GM18907 (cell line): ENCODE data around the gene AQP2.

Experiments used
- ATAC-seq: cut with Tn5 transposase; IDR thresholded peaks from one replicate; pipeline ENCODE4 v1.9.1; 2021; ENCODE audit warnings: mild to moderate bottlenecking, moderate library complexity; ENCODE audit not compliant: unreplicated experiment

Gene AQP2, protein sequence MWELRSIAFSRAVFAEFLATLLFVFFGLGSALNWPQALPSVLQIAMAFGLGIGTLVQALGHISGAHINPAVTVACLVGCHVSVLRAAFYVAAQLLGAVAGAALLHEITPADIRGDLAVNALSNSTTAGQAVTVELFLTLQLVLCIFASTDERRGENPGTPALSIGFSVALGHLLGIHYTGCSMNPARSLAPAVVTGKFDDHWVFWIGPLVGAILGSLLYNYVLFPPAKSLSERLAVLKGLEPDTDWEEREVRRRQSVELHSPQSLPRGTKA

DNA sequence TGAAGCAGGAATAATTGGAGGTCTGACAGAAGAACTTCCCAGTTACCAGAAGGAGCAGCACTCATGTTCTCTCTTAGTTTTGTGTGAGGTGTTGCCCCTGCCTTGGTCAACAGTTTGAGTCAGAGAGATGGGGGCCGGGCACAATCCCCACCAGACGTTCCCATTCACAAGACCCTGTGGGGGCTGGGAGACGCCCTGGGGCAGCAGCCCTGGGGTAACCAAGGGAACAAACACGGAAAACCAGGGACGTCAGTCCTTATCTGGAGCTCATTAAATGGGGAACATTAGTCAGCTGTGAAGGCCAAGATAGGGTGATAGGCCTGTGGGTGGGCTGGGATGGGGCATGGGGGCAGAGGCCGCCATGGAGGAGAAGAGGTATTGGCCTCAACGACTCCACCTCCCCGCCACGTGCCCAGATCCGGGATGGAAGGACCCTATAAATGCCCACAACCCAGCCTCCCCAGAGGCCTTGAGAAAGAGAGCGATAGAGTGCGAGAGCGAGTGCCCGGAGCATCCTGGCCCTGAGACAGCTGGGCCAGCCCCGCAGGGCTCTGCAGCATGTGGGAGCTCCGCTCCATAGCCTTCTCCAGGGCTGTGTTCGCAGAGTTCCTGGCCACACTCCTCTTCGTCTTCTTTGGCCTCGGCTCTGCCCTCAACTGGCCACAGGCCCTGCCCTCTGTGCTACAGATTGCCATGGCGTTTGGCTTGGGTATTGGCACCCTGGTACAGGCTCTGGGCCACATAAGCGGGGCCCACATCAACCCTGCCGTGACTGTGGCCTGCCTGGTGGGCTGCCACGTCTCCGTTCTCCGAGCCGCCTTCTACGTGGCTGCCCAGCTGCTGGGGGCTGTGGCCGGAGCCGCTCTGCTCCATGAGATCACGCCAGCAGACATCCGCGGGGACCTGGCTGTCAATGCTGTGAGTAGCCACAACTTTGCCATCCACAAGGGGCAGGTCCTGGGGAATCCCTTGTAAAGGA lies at the start of gene AQP2:
AQP2 (plus strand) TSS at position 465 of the 979 bp plus-strand sequence; CDS start at position 559, 94 bp downstream.
- no peak for ATAC-seq

DNA sequence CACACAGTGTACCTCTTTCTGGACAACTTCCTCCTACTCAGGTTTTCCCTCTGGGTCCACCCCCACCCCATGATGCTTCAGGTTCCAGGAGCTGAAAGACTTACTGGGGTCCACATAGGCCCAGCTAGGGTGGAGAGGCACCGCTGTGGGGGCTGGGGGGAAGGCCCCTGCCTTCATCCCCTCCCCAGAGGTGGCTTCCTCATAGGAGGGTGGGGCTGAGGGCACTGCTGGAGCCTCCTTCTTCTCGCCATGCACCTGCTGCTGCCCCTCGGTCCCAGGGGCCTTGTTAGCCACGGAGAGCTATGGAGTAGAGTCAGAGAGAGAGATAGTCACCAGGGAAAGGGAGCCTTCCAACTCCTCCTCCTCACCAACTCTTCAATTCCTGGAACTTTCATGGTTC lies 49.5 kb upstream of the AQP2 start:
- ATAC-seq = no peak

DNA sequence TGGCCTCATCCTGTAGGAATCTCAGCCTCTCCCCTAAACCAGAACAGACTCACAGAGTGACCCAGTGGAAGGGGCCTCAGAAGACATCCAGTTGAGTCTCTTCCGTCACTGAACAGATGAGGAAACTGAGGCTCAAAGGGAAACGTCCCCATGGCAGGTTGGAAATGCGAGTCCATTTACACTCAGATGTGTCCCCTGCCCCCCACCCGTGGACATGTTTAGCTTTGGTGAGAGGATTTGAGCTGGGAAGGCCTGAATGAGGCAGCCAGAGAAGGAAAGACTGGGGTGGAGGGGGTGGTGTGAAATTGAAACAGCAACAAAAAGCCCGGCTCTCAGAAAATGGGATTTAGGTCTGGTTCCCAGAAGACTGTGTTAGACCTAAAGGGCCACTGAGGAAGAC lies 48.6 kb upstream of the AQP2 start:
- no peak for ATAC-seq

DNA sequence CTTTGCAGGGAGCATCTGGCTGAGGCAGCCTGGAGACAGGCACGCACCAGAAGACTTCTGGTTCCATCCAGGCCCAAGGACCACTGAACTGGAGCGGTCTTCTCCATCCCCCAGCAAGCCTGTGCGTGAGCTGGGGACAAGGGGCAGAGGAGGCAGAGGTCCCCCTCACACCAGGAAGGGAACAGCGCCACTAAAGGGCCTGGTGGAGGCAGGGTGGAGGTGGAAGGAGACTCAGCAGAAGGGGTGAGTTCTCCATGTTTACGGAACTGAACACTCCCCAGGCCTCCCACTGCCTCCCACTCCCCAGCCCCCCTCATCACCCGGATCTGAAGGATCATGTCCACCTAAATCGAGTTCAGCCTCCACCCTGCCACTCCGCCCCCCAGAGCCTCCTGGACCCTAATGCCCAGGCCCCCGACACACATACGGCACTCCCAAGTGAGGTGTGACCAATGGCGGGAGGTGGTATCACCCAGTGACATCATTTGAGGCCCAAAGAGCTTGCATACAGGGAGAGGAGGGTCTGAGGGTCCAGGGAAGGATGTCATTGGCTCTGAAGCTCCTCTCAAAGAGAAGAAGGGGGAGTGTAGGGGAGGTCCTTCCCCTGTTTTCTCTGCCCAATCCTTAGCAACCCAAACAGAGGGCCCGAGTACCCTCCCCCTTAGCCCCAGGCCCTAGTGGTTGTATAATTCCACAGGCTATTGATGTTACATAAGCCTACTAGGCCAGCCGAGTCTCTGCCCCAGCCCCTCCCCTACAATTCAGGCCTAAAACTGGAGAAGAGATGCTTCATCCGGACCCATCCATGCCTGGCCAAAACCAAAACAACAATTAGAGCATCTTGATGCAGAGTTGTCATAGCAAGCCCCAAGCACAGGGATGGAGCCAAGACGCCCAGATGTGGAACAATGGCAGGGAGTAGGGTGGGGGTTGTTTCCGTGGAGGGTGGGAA lies 47.9 kb upstream of the AQP2 start:
- ATAC-seq = no peak

DNA sequence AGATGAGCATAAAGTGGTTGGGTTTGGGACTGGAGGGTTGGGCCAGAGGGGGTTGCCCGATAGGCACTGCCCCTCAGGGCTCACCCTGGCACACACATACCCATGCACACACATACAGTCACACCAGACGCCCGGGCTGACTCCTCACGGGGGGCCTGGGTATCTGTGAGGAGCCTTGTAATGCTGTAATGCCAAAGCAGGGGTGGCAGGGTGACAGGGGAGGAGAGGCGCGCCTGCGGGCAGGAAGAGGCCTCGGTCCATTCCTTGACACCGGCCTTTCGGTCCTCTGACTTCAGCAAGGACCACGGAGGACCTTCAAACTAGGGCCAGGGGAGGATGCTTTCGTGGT lies 47.2 kb upstream of the AQP2 start:
- no peak for ATAC-seq

DNA sequence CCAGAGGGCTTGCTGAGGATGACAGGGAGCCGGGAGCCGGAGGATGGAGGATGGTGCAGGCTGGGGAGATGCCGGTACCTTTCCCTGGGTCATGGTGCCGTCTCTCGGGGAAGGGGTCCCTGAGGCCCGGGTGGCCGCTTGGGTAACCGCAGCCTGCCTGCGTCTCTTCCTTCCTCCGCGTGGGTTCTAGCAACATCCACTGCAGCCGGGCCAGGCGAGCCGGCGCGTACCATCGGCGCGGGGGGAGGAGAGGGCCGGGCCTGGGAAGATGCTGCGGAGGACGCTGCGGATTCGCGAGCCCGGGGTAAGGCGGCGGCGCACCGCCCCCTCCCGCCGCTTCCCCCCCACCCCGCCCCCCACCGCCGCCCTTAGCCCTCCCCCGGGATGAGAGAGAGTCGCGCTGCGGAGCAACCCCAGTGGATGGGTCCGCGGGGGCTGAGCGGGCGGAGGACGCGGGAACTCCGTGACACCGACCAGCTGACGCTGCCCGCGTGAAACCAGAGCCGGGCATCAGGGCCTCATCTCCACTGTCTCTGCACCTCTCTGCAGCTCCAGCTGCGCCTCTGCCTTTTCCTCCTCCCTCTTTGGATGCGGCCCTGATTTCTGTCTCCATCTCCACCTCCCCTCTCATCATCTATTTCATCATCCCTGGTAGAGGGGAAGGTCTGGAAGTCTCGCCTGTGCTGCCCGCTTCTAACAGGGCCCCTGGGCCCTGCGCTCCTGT lies 46.7 kb upstream of the AQP2 start, which contains the start of gene FAIM2:
FAIM2 (minus strand) TSS at position 201 of the 724 bp plus-strand sequence; CDS start at position 93, 108 bp downstream.
- ATAC-seq = no peak

DNA sequence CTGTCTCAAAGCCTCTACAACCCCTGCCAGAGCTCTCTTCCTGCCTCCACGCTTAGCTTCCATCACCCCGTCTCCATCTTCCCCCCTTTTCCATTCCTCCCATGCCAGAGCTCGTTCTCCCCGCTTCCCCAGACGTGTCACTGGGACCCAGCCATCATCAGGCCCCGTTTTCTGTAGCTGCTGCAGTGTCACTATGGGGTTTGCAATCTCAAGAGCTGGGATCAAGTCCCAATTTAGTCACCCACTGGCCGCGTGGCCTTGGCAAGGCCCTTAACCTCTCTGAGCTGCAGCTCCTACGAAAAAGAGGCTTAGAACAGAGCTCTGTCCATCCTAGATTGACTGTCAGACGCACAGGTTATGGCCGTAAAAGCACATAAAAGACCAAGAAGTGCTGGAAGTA lies 45.9 kb upstream of the AQP2 start:
- no peak for ATAC-seq

DNA sequence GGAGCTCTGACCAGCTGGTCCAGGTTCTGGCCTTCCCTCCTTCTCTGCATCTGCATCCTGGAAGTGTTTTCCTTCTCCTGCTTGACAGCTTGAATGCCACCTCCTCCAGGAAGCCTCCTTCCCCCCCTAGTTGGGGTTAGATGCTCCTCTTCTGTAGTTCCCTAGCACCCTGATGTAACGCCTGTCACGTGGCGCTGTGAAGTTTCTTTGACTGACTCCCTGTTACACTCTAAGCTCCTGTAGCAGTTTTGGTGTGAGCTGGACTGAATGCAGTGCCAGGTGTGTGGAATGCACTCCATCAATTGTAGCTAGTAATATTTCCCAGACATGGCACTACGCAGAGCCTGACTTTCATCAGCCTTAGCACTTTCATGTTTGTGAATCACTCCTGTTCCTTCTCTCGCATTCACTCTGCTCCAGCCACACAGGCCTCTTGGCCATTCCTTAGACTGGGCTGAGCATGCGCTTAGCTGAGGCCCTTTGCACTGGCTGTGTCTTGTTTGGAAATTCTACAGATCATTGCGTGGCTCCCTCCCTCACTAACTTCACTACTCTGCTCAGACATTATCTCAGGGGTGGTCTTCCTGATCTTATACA lies 44.7 kb upstream of the AQP2 start:
- no peak for ATAC-seq

DNA sequence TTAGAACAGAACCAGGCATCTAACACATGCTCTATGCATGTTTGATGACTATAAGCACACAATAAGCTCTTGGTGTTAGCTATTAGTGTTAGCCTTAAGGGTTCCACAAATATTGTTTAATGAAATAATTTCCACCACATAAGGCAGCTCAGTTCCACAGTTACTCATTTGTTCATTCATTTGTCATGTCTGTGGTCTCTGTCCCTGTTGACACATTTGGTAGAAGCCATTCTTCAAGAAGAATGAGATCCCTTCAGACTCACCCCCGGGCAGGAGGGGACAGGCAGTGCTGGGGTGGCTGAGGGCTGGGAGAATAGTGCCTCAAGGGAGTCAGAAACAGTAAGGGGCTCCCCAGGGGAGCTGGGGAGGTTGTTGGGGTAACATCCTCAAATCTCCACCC lies 43.2 kb upstream of the AQP2 start:
- no peak for ATAC-seq

DNA sequence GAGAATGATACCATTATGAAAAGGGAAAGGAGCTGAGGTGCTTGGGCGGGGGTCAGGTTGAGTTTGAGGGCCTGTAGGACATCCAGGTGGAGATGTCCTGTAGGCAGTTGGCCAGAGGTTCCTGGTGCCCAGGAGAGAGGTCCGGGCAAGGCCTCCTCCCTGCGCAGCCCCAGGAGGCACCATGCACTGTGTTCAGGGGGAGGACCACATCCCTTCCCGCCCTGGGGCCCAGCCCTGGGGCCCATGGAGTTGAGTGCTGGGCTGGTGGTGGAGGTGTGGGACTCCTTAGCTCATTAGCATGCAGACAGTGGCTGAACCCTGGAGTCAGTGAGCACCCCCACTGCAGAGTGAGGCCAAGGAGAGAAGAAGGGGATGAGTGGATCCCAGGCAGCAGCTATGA lies 41.2 kb upstream of the AQP2 start:
- ATAC-seq = no peak

DNA sequence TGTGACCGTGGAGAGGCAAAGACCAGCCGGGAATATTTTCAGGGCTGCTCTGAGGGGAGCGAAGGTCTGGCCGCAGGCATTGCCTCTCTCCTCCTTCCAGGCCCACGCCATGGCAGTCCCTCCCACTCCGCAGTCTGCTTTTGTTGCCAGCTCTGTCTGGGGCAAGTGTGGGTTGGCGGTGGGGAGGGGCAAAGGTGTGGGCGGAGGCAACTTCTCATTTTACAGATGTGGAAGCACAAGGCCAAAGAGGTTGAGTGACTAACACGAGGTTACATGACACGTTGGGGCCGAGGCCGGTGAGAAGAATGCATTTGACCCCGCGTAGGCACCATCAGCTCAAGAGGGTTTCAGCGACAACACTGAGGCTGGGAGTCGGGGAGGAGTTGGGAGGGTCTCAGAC lies 40.7 kb upstream of the AQP2 start:
- ATAC-seq = no peak

DNA sequence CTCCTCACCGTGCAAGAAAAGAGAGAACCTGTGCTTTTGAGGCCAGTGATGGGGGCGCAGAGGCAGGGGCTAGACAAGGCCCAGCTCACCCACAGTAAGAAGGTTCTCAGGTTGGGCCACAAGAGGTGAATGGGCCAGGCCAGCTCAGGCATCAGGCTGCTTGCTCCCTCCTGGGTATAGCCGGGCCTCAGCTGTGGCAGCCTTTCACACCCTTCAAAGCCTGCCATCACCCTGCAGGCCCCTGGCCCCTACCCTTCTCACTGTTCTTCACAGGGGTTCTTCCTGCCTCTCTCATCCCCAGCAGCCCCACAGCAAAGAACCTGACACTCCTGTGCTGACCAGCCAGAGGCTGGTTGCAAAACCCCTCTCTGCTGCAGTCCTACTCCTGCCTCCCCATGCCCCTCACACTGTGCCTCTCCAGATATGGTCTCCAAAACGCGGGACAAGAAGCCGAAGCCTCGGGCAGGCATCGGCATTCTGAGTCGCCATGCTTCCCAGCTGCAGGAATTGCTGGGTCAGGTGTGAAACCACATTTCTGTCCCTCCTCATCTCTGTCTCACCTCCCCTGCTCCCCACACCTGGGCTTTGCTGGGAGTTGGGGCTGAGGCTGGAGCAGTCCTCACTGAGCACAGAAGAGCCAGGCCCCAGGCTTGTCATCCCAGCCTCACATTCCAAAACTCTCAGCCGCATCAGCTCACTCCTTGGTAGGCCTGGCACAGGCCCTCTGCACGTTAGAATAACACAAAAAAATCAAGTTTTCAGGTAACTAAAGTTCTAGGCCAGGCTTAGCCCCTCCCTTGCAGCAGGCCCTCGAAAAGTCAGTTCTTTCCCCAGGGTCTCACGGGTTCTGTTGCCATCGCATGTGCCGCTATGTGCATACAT lies 40.0 kb upstream of the AQP2 start:
- ATAC-seq = no peak

DNA sequence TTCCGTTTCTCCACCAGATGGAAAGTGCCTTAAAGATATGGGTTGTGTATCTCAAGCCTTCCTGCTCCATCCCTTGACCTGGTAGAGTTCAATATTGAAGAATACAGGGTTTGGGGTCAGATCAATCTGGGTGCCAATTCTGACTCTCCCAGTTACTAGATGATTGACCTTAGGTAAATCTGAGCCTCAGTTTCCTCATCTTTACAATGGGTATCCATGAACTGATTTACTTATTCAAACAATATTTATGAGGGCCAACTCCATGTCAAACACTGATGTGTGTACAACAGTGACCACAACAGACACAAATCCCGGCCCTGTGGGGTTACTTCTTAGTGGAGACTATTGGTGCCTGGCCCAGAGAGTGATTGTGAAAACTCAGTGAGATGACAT lies 39.3 kb upstream of the AQP2 start:
- ATAC-seq = no peak

DNA sequence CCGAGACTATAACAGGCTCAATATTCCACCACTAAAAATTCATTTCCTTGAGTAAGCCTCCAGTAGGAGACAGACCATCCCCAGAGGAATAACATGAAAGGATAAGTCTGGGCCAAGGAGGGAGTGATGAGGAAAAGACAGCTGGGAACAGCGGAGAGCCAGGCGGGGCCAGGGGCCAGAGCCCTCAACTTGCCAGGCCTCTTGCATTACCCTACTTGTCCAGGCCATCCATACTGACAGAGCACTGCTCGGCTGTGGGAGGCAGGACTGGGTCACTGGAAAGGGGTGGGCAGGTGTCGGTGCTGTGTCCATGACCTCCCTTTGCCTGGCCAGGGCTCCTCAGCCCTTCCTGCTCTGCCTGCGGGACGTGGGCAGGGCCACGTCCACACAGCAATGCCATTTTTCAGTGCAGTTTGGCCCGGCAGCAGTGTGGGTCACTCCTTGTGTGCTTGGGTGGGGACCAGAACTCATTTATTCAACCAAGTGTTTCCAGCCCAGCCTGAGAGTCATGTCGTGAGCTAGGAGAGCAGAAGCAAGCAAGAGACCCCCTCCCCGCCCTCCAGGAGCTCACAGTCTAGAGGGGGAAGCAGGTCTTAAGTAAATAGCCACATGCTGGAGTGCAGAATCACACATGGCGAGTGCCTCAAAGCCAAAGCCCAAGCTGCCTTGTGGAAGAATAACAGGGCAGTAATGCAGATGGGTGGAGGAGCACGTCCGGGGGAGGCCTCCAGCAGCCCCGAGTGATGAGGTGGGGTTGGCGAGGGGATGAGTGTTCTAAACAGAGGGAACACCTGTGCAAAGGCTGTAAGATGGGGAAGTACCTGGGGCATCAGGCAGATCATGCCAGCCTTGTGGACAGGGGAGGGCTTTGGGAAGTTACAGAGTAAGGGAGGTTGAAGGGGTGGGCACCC lies 37.9 kb upstream of the AQP2 start:
- ATAC-seq = no peak

DNA sequence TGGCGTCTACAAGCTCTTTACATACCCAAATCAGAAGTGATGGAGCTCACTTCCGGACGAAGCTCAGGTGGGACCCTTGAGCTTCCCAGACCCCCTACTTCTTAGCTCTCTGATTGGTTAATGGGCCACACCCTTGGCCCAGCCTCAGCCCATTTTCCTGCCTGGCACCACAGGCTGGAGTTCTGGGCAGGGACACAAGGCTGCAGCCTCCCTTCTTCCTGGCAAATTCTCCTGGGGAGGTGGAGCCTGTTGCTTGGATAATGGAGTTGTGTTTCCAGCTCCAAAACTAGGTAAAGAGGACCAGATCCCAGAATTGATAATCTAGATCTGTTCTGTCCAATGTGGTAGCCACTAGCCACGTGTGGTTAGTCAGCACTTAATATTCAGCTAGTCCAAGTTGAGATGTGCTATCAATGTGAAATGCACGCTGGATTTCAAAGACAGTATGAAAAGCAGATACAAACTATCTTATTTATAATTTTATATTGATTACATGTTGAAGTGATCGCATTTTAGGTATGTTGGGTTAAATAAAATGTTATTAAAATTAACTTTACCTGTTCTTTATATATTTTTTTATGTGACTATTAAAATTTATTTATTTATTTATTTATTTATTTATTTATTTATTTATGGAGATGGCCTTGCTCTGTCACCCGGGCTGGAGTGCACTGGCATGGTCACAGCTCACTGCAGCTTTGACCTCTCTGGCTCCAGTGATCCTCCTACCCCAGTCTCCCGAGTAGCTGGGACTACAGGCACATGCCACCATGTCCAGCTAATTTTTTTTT lies 34.2 kb upstream of the AQP2 start:
- ATAC-seq = no peak

DNA sequence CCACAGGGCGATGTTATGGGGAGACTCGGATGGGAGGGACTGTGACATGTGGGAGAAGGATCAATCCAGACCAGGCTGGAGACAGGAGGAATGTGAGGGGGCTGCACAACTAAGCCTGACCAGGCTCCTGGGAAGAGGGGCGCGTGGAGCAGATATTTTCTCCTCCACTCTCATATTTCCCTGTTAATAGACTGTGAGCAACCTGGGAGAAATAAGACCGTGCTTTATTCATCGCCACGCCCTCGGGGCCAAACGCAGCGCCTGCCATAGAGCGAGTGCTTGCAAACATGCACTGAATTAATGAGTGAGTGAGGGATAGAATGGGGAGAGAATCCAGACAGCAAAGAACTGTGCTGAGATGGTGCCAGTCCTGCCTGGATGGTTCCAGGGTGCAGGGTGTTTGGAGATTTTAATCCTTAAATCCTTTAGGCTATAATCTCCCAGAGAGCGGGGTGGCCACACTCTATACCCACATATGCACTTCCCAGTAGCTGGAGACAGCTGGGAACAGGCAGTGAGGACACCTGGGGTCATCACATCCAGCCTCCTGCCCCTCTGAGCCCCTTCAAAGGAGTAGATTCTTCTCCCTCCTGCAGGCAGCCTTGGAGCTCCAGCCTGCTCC lies 33.3 kb upstream of the AQP2 start:
- no peak for ATAC-seq

DNA sequence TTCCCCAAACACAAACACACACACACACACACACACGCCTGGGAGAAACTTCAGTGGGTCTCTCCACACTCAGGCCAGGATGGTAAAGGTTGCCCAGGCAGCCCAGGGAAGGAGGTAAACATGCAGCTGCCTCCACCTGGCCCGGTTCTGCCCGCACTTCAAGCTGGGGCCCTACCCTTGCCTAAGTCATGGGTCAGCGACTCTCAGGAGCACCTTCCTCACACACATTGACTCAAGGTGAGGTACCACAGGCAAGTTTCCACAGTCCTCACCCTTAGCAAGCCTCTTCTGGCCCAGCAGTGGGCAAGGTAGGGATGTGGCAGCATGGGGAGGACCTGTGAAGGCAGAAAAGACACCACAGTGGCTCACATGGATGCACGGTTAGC lies 32.8 kb upstream of the AQP2 start:
- ATAC-seq = no peak
